Gastrocnemius medialis (tissue), 4 donors: ENCODE data around the gene LYSMD4. TPM values are rescaled to one million over a fixed set of nuclear protein-coding genes. Genes with fewer than 3 reads are reported as not detected.

Experiments
- ATAC-seq, 2 donors: fragments of 150-250 bp; one replicate each; pipeline ENCODE4 v1.9.1; 2016
- DNase-seq, 2 donors: peaks; one replicate each; pipeline ENCODE4 v3.0.0-alpha.2; 2019
- H3K27ac ChIP-seq, 4 donors: fragments of 200-600 bp; sonication (generic); 1 replicate in 1 of 4; 2 replicates in 3 of 4; pipeline ENCODE4 v1.5.1; 2016 to 2018; ENCODE audit warnings: mild to moderate bottlenecking in 2 of 4, moderate library complexity in 1 of 4
- H3K27me3 ChIP-seq, 3 donors: fragments of 200-600 bp; sonication (generic) in 2 of 3; 1 replicate in 1 of 3; 2 replicates in 2 of 3; pipeline versions ENCODE4 v1.5.1 to v1.6.0; 2016 to 2019; ENCODE audit warnings: mild to moderate bottlenecking in 1 of 3, moderate library complexity in 1 of 3
- H3K36me3 ChIP-seq, 2 donors: fragments of 200-600 bp; sonication (generic) in 1 of 2; one replicate each; pipeline ENCODE4 v1.5.1; 2017 to 2018
- H3K4me1 ChIP-seq, 2 donors: fragments of 200-600 bp; sonication (generic) in 1 of 2; one replicate each; pipeline ENCODE4 v1.5.1; 2016 to 2017; ENCODE audit warnings: mild to moderate bottlenecking in 2 of 2
- H3K4me3 ChIP-seq, 4 donors: fragments of 200-600 bp; sonication (generic) in 3 of 4; 1 replicate in 1 of 4; 2 replicates in 3 of 4; pipeline ENCODE4 v1.5.1; 2016 to 2019; ENCODE audit warnings: mild to moderate bottlenecking in 2 of 4
- H3K9me3 ChIP-seq, 3 donors: fragments of 200-600 bp; sonication (generic) in 2 of 3; 1 replicate in 1 of 3; 2 replicates in 2 of 3; pipeline ENCODE4 v1.5.1; 2016 to 2019
- CTCF ChIP-seq, 5 experiments: fragments of 450-650 bp in 3 of 5; fragments of 200-600 bp in 2 of 5; sonication (generic) in 2 of 5; IDR thresholded peaks in 4 of 5; conservative IDR thresholded peaks in 1 of 5; 1 replicate in 4 of 5; 2 replicates in 1 of 5; pipeline ENCODE4 v1.5.1; 2016 to 2019; ENCODE audit warnings: antibody characterized with exemption in 5 of 5, mild to moderate bottlenecking in 3 of 5, moderate library complexity in 3 of 5
- POLR2A ChIP-seq, 2 donors: fragments of 450-650 bp; IDR thresholded peaks; one replicate each; pipeline ENCODE4 v1.6.1; 2017; ENCODE audit warnings: antibody characterized with exemption in 2 of 2, mild to moderate bottlenecking in 2 of 2, moderate library complexity in 2 of 2
- in situ Hi-C, 4 donors: fragments of 200-750 bp; cut with MboI; loops; one replicate each; pipeline versions ENCODE4 v1.15.0 to v1.8.0; 2017; ENCODE audit warnings: low sequenced_read_pairs in 4 of 4
- intact Hi-C: fragments of 100-400 bp; cut with DNase I; formaldehyde crosslinking; loops from one replicate; pipeline ENCODE4 v1.15.1; 2023; ENCODE audit warnings: low total_unique reads
- total RNA-seq, 4 donors: library from RNA; depleted of rRNA; stranded (reverse); fragments of >200 nt; gene quantifications; one replicate each; pipeline versions ENCODE4 v1.1.0 to v1.2.3, GENCODE V29; 2016

LYSMD4 gene
- total RNA-seq, 4 donors from 2014 or later, result 5.1 to 15.8 (median 11.9) TPM

GRCh38 chr15:99686290-99686689, 46.9 kb downstream of the LYSMD4 start:
- Histone ChIP-seq H3K27ac (no peak overlapping the region), H3K4me1 (peaks cover 6 to 17% of the 10 kb centered on the region in 2 donors), H3K9me3 (no peaks in the 10 kb centered on the region), H3K36me3 (peaks cover 0 to 13% of the 10 kb centered on the region in 2 donors), H3K4me3 (no peak overlapping the region), H3K27me3 (no peaks in the 10 kb centered on the region)
- DNase-seq (no peak), ATAC-seq (no peak)
- intact Hi-C loops (no loop called here), in situ Hi-C loops (no loop called here)
- TF ChIP-seq POLR2A (IDR thresholded peaks at IDR 0.05) (no peak), CTCF (IDR thresholded peaks at IDR 0.05 in 4 of 5, conservative IDR thresholded peaks at IDR 0.05 in 1 of 5) (no peak)

- H3K36me3 ChIP-seq, result peaks cover 0 to 6% of the 10 kb centered on the region in 2 donors
- H3K27ac ChIP-seq, result peak overlapping the region; percentile 8 to 65 (median 60)
- ATAC-seq, result peak in 1 of 2 donors; percentile 38
- TF ChIP-seq POLR2A (IDR thresholded peaks at IDR 0.05), result no peak
- TF ChIP-seq CTCF (IDR thresholded peaks at IDR 0.05 in 4 of 5, conservative IDR thresholded peaks at IDR 0.05 in 1 of 5), result no peak
- peaks cover 6 to 17% of the 10 kb centered on the region in 2 donors for H3K4me1 ChIP-seq
- H3K9me3 ChIP-seq, result no peaks in the 10 kb centered on the region
- no peaks in the 10 kb centered on the region for H3K27me3 ChIP-seq
- in situ Hi-C loops, result no loop called here
- intact Hi-C loops, result no loop called here
- no peak for DNase-seq
- H3K4me3 ChIP-seq, result no peak overlapping the region
Measured at GRCh38 chr15:99683000-99683670, 50.1 kb downstream of the LYSMD4 start.

GRCh38 chr15:99682455-99682854, 50.8 kb downstream of the LYSMD4 start:
- intact Hi-C loops (no loop called here), in situ Hi-C loops (no loop called here)
- Histone ChIP-seq H3K9me3 (no peaks in the 10 kb centered on the region), H3K27ac (peak overlapping the region; percentile 8 to 65 (median 60)), H3K4me3 (no peak overlapping the region), H3K36me3 (peaks cover 0 to 6% of the 10 kb centered on the region in 2 donors), H3K27me3 (no peaks in the 10 kb centered on the region), H3K4me1 (peaks cover 6 to 17% of the 10 kb centered on the region in 2 donors)
- TF ChIP-seq POLR2A (IDR thresholded peaks at IDR 0.05) (no peak), CTCF (IDR thresholded peaks at IDR 0.05 in 4 of 5, conservative IDR thresholded peaks at IDR 0.05 in 1 of 5) (no peak)
- ATAC-seq (no peak), DNase-seq (no peak)

DNA sequence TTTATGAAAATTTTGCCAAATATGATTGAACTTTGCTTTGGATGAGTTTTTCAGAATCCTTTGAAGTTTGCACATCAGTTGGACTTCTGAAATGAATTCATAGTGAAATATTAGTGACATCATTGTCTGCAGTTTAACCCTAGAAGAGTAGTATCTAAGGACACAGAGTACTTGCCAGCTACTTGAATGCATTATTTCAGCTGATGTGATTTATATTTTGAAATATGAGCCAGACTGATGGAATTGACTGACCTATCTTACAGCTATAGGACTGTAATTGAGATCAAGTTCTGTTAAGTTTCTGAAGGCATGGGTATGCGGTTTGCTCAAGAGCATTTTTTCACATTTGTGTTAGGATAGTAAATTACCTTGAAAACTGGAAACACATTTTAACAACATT, 51.2 kb downstream of the LYSMD4 start:
- intact Hi-C loops, result no loop called here

More for the DNA sequence above, 51.2 kb downstream of the LYSMD4 start:
- no peak for ATAC-seq
- Histone ChIP-seq H3K27ac (peak overlapping the region in 3 of 4 donors; percentile 56 to 65 (median 64)), H3K9me3 (no peaks in the 10 kb centered on the region), H3K4me3 (no peak overlapping the region), H3K36me3 (peaks cover 0 to 6% of the 10 kb centered on the region in 2 donors), H3K27me3 (no peaks in the 10 kb centered on the region), H3K4me1 (peaks cover 6 to 17% of the 10 kb centered on the region in 2 donors)
- in situ Hi-C loops, result no loop called here
- no peak for TF ChIP-seq CTCF (IDR thresholded peaks at IDR 0.05 in 4 of 5, conservative IDR thresholded peaks at IDR 0.05 in 1 of 5)
- TF ChIP-seq POLR2A (IDR thresholded peaks at IDR 0.05), result no peak
- DNase-seq, result no peak
